OCI-LY7 (cell line): ENCODE measurements around the gene CCDC102B. TPM values are rescaled to one million over a fixed set of nuclear protein-coding genes. Genes with fewer than 3 reads are reported as not detected.

Experiments used
- BruUV-seq: library from RNA; stranded (reverse); fragments of 400-500 nt; replicated peaks from 2 replicates; lab custom pipeline; 2021; lab: Mats Ljungman, UMichigan
- CTCF ChIA-PET: fragments of 300-600 bp; sonication (Branson Sonifier 250); formaldehyde crosslinking; loops from one replicate; lab custom pipeline; 2022; ENCODE audit warnings: antibody characterized with exemption; ENCODE audit not compliant: unreplicated experiment; lab: Charles Lee
- POLR2A ChIA-PET: fragments of 300-600 bp; sonication (Branson Sonifier 250); formaldehyde crosslinking; loops from one replicate; lab custom pipeline; 2022; ENCODE audit warnings: antibody characterized with exemption; lab: Charles Lee
- DNase-seq: peaks from one replicate; pipeline ENCODE4 v3.0.0-alpha.2; 2015; ENCODE audit warnings: low spot score
- H2AFZ ChIP-seq: fragments of 200-600 bp; sonication (generic), shearing (Covaris generic); 2 replicates; pipeline ENCODE4 v1.6.1; 2014; ENCODE audit warnings: mild to moderate bottlenecking, antibody characterized with exemption, low read length, moderate library complexity
- H3K27ac ChIP-seq: fragments of 200-600 bp; sonication (generic); 2 replicates; pipeline ENCODE4 v1.5.1; 2014; ENCODE audit warnings: mixed run types, low read depth, mild to moderate bottlenecking, moderate library complexity, low read length, inconsistent platforms; ENCODE audit not compliant: poor library complexity, severe bottlenecking
- H3K36me3 ChIP-seq: fragments of 200-600 bp; sonication (generic); 2 replicates; pipeline ENCODE4 v1.6.1; 2014; ENCODE audit warnings: mild to moderate bottlenecking, antibody characterized with exemption, low read length, moderate library complexity, mixed read lengths; ENCODE audit not compliant: insufficient read depth
- H3K4me1 ChIP-seq: fragments of 200-600 bp; sonication (generic); 2 replicates; pipeline ENCODE4 v1.5.1; 2014; ENCODE audit warnings: mild to moderate bottlenecking, low read length; ENCODE audit not compliant: insufficient read depth, poor library complexity, severe bottlenecking
- H3K4me2 ChIP-seq: fragments of 200-600 bp; sonication (generic); 2 replicates; pipeline ENCODE4 v1.6.1; 2014; ENCODE audit warnings: mild to moderate bottlenecking, low read length
- H3K4me3 ChIP-seq: fragments of 200-600 bp; sonication (generic); 2 replicates; pipeline ENCODE4 v1.5.1; 2014; ENCODE audit warnings: mild to moderate bottlenecking, low read depth, low read length; ENCODE audit not compliant: poor library complexity, severe bottlenecking
- H3K79me2 ChIP-seq: fragments of 200-600 bp; sonication (generic); 2 replicates; pipeline ENCODE4 v1.6.1; 2016; ENCODE audit warnings: low read depth, mild to moderate bottlenecking, low read length, moderate library complexity, mixed read lengths; ENCODE audit not compliant: insufficient read depth
- H3K9me2 ChIP-seq: fragments of 200-600 bp; sonication (generic); 2 replicates; pipeline ENCODE4 v1.6.1; 2016; ENCODE audit warnings: mild to moderate bottlenecking, low read length, mixed read lengths; ENCODE audit not compliant: insufficient read depth
- H3K9me3 ChIP-seq: fragments of 200-600 bp; sonication (generic); 2 replicates; pipeline ENCODE4 v1.6.1; 2014; ENCODE audit warnings: mild to moderate bottlenecking, mixed run types, low read length, mixed read lengths
- H4K20me1 ChIP-seq: fragments of 200-600 bp; sonication (generic); 2 replicates; pipeline ENCODE4 v1.6.1; 2014; ENCODE audit warnings: mild to moderate bottlenecking, antibody characterized with exemption, low read length, moderate library complexity, mixed read lengths; ENCODE audit not compliant: insufficient read depth
- CTCF ChIP-seq: fragments of 200-600 bp; sonication (generic); conservative IDR thresholded peaks from 2 replicates; pipeline ENCODE4 v1.5.1; 2014; ENCODE audit warnings: mild to moderate bottlenecking, antibody characterized with exemption, low read length, moderate library complexity, mixed read lengths
- EZH2phosphoT487 ChIP-seq: fragments of 200-600 bp; sonication (generic); IDR thresholded peaks from 2 replicates; pipeline ENCODE4 v1.6.1; 2018; ENCODE audit warnings: low read depth, borderline replicate concordance, mild to moderate bottlenecking, mixed run types, antibody characterized with exemption, low read length, moderate library complexity, mixed read lengths
- intact Hi-C: fragments of 100-400 bp; cut with micrococcal nuclease; formaldehyde crosslinking; loops from one replicate; pipeline ENCODE4 v1.10.0; 2022; ENCODE audit not compliant: unreplicated experiment
- total RNA-seq, 2 experiments: library from RNA; depleted of rRNA in 1 of 2; stranded (reverse); fragments of >200 nt in 1 of 2; shearing (Covaris generic) in 1 of 2; gene quantifications; 2 replicates each; pipeline ENCODE4 v1.2.3, GENCODE V29; 2014 to 2022

CCDC102B gene
- total RNA-seq, 2 experiments from 2014 or later, result 0.46 to 0.54 TPM

DNA sequence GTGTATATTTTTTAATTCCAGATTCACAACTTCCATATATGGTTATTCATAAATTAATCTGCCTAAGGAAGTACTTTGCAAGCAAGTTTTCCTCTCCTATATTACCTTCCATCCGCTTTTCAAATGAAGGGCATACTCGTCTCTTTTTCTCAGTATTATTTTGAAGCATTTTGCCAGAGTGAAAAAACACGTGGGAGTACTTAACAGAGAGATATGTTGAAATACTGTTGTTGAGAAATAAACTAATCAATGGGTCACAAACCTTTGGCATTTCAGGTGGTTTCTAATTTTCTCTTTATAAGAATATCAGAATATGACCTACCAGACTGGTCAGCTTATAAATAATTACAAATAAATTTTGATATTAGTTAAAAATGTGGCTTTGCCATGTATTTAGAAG is 67.6 kb downstream of the CCDC102B start:
- Histone ChIP-seq H3K27ac (no peak overlapping the region), H3K4me1 (no peaks in the 10 kb centered on the region), H3K4me2 (no peak overlapping the region), H4K20me1 (no peaks in the 10 kb centered on the region), H3K9me3 (no peaks in the 10 kb centered on the region), H2AFZ (no peak overlapping the region), H3K9me2 (no peaks in the 10 kb centered on the region), H3K79me2 (no peaks in the 10 kb centered on the region), H3K4me3 (no peak overlapping the region), H3K36me3 (no peaks in the 10 kb centered on the region)
- no TSS peak for BruUV-seq
- intact Hi-C loops, result no loop called here
- DNase-seq, result no peak
- CTCF ChIA-PET, result no interaction called here
- TF ChIP-seq CTCF (no peak), EZH2phosphoT487 (no peak)
- POLR2A ChIA-PET, result interaction anchor here (0.5 kb wide), 1 partner anchor 1562 kb away, joined by 3 read pairs; no protein-coding TSS in a partner anchor

- POLR2A ChIA-PET, result no interaction called here
- BruUV-seq, result no TSS peak
- intact Hi-C loops, result no loop called here
Observed at GRCh38 chr18:68873003-68873402, 75.1 kb downstream of the CCDC102B start.

More at GRCh38 chr18:68873003-68873402, 75.1 kb downstream of the CCDC102B start:
- H2AFZ ChIP-seq, result no peak overlapping the region
- H3K36me3 ChIP-seq, result no peaks in the 10 kb centered on the region
- no peaks in the 10 kb centered on the region for H3K9me3 ChIP-seq
- CTCF ChIA-PET, result no interaction called here
- H3K4me2 ChIP-seq, result no peak overlapping the region
- H3K9me2 ChIP-seq, result no peaks in the 10 kb centered on the region
- no peak for DNase-seq
- no peak for TF ChIP-seq CTCF
- TF ChIP-seq EZH2phosphoT487, result no peak
- no peaks in the 10 kb centered on the region for H3K4me1 ChIP-seq
- H4K20me1 ChIP-seq, result no peaks in the 10 kb centered on the region
- H3K27ac ChIP-seq, result no peak overlapping the region
- H3K79me2 ChIP-seq, result no peaks in the 10 kb centered on the region
- H3K4me3 ChIP-seq, result no peak overlapping the region
